Retinal pigment epithelial cell (primary cell): Measurements from ENCODE around the gene ELMO1.

ENCODE experiments used
- DNase-seq: peaks from one replicate; pipeline ENCODE4 v3.0.0-alpha.2; 2010; ENCODE audit warnings: low read depth
- H3K4me3 ChIP-seq: 2 replicates; pipeline ENCODE4 v1.5.1; 2011; ENCODE audit warnings: mild to moderate bottlenecking, low read length, control low read depth, moderate library complexity
- TF ChIP-seq, protein P1 (sequence below): conservative IDR thresholded peaks from 2 replicates; pipeline ENCODE4 v1.5.1; 2011; ENCODE audit warnings: low read depth, low read length, control low read depth, inconsistent platforms

The ELMO1 gene

DNA sequence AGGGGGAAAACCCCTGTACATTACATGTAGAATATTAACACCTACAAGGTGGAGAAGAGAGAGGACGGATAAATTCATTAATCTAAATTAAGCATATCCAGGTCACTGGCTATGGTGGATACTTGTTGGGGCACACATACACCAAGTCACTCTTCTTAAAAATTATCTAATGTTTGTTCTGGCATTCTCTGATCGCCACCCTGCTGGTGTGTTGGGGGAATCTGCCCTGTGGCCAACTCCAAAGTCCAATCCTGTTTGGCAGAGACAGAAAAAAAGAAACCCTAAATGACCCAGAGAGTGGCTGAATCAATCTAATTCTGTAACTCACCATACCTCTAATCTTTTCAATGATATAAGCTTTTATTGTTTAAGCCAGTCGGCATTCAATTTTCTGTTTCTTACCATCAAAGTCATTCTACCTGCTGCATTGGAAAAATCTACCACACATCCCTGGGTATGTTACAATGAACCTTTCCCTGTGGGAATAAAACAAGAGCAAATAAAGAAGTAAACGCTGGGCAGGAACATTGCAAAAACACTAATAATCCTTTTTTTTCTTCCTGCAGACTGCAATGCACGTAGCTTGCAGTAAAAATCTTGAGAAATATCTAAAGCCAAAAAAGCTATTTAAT, 34.2 kb downstream of the ELMO1 start:
- TF ChIP-seq, protein P1, sequence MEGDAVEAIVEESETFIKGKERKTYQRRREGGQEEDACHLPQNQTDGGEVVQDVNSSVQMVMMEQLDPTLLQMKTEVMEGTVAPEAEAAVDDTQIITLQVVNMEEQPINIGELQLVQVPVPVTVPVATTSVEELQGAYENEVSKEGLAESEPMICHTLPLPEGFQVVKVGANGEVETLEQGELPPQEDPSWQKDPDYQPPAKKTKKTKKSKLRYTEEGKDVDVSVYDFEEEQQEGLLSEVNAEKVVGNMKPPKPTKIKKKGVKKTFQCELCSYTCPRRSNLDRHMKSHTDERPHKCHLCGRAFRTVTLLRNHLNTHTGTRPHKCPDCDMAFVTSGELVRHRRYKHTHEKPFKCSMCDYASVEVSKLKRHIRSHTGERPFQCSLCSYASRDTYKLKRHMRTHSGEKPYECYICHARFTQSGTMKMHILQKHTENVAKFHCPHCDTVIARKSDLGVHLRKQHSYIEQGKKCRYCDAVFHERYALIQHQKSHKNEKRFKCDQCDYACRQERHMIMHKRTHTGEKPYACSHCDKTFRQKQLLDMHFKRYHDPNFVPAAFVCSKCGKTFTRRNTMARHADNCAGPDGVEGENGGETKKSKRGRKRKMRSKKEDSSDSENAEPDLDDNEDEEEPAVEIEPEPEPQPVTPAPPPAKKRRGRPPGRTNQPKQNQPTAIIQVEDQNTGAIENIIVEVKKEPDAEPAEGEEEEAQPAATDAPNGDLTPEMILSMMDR, result no peak
- DNase-seq, result no peak

DNA sequence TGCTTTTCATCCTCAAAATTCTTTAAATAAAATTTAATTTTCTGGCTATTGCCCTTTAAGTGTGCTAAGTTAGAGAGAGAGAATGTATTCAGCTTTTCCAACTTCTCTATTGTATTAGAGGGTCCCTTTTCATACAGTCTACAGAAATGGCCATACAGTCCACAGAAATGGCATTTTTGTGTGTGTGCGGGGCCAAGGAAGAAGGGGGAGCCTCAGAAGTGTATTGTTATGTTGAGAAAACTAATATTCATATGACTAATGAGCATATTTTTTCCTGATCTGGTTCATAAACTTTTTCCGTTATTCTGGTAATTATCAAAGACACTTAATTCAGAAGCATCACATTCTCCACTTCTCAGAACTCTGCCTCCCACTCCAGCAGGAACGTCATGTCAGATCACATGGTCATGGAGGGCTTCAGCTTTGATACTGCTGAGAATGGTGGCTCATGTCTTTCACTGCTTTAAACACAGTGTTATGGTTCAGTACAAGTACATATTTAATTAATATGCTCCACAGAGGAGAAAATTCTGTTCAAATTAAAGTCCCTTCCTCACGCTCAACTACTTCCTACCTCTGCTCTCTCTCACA, 37.1 kb downstream of the ELMO1 start:
- H3K4me3 ChIP-seq, result no peak overlapping the region
- TF ChIP-seq, protein P1, result no peak
- no peak for DNase-seq

More for the DNA sequence above, 34.2 kb downstream of the ELMO1 start:
- no peak overlapping the region for H3K4me3 ChIP-seq

DNA sequence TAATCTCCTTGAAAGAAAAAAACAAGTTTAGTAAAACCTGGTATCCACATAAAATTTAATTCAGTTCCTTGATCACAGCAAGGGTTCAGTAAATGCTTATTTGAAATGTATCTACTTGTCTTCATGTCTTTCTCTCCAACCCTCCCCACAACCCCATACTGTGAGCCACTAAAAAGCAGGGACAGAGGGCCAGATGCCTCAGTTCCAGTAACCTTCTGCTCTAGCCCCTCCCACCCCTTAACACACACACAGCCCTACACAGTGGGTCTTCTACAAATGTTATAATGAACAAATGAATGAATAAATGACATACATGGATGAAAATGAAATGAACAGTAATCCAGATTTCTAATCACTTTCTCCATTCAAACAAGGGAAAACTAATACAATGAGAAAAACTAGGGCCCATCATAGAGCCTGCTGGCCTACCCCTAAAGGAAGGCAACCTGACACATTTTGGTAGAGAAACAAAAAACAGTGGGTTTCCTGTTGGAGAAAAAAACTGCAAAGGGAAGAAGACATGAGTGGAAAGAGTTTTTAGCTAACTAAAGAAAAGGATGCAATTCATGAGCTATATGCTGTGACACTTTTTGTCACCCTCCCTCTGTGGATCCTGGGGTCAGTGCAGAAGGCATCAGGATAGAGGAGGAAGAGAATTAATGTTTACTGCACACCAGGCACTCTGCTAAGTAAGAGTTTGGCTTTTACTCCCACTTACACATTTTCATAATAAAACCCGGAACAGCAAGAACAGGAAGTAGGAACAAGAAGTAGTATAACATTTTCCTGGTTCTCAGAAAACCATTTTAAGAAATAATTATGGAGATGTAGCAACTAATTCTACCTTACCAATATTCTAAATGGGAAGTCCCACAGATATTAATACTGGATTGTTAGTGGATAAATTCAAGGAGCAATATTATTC, 38.1 kb downstream of the ELMO1 start:
- DNase-seq, result no peak
- no peak overlapping the region for H3K4me3 ChIP-seq
- TF ChIP-seq, protein P1, result no peak

DNA sequence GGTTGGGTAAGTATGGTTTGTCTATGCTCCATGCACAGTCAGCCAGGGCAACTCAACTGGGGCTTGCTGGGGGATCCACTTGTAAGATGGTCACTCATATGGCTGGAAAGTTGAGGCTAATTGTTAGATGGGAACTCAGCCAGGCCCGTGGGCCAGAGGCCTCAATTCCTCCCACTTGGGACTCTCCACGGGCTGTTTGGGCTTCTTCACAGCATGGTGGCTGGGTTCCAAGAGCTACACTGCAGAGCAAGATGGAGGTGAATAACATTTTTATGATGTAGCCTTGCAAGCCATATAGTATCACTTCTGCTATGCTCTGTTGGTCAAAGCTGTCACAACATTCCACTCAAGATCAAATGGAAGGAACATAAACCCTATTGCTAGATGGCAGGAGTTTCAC, 39.2 kb downstream of the ELMO1 start:
- no peak overlapping the region for H3K4me3 ChIP-seq
- no peak for DNase-seq
- TF ChIP-seq, protein P1, result no peak

DNA sequence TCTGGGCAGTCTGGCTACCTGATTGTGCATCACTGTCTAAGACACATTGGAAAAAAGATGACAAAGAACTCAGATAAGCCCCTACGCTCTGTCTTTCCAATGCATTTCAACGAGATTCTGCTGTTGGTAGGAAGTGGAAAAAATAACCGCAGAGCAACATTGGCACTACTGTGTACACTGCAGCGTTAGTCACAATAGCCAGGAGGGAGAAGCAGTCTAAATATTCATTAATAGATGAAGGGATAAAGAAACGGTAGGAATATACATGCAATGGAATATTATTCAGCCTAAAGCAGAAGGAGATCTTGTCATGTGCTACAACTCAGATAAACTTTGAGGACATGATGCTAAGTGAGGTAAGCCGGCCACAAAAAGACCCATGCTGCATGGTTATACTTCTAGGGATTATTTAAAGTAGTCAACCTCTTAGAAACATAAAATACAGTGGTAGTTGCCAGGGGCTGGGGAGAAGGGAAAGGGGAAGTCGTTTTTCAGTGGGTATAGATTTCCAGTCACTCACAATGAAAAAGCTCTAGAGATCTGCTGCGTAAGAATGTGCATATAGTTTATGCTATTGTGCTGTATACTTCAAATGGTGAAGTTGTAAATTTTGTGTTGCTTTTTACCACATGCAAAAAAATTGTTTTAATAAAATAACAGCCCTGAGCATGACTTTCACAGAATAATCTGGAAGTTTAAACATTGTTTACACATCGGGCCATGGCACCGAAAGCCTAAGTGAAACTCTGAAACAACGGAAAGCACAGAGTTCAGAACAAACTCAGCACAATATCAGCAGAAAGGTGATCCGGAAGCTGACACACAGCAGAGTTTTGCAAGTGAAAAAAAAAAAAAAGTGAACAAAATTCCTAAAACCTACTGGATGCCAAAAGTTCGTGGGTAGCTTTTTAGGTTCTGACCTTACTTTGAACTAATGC, 40.1 kb downstream of the ELMO1 start:
- no peak overlapping the region for H3K4me3 ChIP-seq
- TF ChIP-seq, protein P1, result no peak
- DNase-seq, result no peak

DNA sequence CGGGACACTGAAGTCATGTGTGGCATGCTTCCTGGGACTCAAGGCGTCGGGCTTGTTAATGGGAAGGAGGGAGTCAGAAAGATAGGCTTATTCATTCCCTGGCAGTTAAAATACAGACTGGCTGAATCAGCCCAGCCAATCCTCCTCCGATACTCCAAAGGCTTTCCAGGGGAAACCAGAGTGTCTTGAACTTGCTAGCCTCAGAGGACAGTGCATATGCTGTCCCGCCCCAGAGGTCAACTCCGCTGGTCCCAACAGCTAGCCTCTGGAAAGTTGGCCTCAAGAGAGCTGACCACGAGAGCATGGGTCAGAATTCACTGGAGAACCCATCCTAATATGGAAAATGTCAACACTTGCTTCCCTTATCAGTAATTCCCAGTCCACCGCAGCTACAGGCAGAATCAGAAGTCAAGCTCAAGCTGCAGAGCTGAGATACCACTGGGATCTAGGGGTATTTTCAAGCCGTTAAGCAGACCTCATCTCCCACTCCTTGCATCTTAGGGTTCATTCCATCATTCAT, 43.0 kb downstream of the ELMO1 start:
- DNase-seq, result no peak
- H3K4me3 ChIP-seq, result no peak overlapping the region
- TF ChIP-seq, protein P1, result no peak
